GM12873 (cell line): Measurements from ENCODE around the gene CLDN7.

Experiments used
- TF ChIP-seq, protein P1 (sequence below): IDR thresholded peaks from 2 replicates; pipeline ENCODE4 v1.5.1; 2012; ENCODE audit warnings: low read depth, mild to moderate bottlenecking, moderate library complexity, low read length, control low read depth; ENCODE audit not compliant: insufficient read depth; ENCODE audit errors: missing control alignments

The CLDN7 gene

GRCh38 chr17:7292194-7292593 is 29.9 kb upstream of the CLDN7 start:
- TF ChIP-seq, protein P1, sequence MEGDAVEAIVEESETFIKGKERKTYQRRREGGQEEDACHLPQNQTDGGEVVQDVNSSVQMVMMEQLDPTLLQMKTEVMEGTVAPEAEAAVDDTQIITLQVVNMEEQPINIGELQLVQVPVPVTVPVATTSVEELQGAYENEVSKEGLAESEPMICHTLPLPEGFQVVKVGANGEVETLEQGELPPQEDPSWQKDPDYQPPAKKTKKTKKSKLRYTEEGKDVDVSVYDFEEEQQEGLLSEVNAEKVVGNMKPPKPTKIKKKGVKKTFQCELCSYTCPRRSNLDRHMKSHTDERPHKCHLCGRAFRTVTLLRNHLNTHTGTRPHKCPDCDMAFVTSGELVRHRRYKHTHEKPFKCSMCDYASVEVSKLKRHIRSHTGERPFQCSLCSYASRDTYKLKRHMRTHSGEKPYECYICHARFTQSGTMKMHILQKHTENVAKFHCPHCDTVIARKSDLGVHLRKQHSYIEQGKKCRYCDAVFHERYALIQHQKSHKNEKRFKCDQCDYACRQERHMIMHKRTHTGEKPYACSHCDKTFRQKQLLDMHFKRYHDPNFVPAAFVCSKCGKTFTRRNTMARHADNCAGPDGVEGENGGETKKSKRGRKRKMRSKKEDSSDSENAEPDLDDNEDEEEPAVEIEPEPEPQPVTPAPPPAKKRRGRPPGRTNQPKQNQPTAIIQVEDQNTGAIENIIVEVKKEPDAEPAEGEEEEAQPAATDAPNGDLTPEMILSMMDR, result no peak

DNA sequence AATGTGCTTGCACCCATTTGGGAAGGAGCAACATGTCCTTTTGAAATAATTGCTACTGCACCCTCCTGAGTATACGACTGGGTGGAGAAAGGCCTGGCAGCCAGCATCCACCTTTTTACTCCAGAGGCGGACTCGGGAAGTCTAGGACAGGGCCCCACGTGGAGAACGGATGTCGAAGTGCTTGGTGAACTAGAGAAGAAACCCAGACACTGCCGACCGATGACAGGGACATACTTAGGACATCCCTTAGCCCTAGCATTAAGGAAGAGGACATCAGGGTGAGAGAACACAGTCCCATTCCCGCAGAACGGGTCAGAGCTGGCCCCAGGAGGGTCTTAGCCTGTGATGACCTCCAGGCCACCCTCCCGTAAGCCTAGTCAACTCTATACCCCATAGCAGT is 28.4 kb upstream of the CLDN7 start:
- TF ChIP-seq, protein P1, result no peak

DNA sequence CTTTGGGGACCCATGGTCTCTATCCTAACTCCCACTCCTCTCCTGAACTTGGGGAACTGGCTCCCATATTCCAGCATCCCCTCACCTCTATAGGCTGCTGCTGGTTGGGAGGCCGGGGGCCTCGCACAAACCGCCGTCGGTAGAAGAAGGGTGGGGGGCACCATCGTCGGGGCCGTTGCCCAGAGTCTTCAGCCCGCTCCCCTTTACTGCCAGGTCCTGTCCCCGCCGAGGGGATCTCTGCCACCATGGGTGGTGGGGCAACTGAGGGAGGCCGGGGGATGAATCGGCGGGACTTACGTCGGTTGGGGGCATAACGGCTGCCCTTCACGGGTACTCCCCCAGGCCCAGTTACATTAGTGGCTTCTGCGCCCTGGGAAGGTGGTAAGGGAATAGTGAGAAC is 27.9 kb upstream of the CLDN7 start:
- TF ChIP-seq, protein P1, result no peak

GRCh38 chr17:7289256-7290032 is 27.2 kb upstream of the CLDN7 start:
- TF ChIP-seq, protein P1, result no peak

DNA sequence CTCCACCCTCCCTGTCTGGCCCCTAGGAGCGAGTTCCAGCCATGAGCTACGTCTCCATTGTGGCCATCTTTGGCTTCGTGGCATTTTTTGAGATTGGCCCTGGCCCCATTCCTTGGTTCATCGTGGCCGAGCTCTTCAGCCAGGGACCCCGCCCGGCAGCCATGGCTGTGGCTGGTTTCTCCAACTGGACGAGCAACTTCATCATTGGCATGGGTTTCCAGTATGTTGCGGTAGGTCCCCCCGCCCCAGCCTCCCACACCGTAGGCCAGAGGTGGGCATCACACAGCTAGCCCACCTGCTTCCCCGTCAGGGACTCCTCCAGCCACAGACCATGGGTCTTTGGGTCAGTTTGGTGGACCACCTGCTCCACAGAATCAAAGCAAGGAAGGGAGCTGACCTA is 23.4 kb upstream of the CLDN7 start:
- TF ChIP-seq, protein P1, result no peak

DNA sequence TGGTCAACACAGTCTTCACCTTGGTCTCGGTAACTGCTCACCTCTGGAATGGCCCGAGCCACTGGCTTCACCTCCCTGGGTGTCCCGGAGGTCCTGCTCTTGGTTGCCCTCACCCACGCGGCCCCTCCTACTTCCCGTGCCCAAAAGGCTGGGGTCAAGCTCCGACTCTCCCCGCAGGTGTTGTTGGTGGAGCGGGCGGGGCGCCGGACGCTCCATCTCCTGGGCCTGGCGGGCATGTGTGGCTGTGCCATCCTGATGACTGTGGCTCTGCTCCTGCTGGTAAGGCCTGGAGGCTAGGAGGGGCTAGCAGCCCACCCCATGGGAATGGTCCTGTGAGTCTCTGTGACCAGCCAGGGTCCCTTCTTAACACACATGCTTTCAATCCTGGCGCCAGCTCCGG is 22.6 kb upstream of the CLDN7 start:
- TF ChIP-seq, protein P1, result no peak

GRCh38 chr17:7283471-7284216 is 21.4 kb upstream of the CLDN7 start:
- TF ChIP-seq, protein P1, result no peak
